Hematopoietic multipotent progenitor cell treated with erythropoietin and hydrocortisone succinate and interleukin-3 and kit ligand, for 15 days (in vitro differentiated cells): Measurements from ENCODE around the gene TBC1D17.

Experiments used
- DNase-seq: peaks from one replicate; pipeline ENCODE4 v3.0.0-alpha.2; 2015; ENCODE audit warnings: low spot score

Gene TBC1D17

DNA sequence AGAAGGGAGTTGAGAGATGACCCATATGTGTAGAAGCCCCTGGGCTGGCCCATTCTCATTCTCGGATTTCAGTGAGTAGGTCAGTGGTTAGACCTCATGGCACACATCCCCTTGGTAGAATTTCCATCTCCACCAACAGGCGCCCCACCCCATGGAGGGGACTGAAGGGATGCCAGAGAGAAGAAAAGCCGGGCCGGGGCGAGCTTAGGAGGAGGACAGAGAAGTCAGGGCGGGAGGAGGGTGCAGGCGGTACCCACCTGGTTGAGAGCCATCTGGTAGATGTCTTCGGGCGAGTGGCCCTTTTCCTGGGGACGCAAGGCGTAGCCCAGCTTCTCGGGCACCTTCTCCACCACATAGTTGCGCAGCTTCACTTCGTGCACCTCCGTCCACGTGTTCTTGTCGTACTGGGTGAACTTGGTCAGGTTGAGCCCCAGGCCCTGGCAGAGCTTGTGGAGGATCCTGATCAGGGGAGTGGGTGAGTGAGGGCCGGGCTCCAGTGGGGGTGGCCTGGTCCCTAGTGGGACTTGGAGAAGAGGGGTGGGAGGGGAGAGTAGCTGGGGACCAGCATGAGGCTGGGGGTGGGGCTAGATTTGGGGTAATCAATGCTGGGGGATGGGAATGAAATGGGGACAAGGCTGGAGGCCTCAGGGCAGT is 16.6 kb downstream of the TBC1D17 start:
- no peak for DNase-seq

DNA sequence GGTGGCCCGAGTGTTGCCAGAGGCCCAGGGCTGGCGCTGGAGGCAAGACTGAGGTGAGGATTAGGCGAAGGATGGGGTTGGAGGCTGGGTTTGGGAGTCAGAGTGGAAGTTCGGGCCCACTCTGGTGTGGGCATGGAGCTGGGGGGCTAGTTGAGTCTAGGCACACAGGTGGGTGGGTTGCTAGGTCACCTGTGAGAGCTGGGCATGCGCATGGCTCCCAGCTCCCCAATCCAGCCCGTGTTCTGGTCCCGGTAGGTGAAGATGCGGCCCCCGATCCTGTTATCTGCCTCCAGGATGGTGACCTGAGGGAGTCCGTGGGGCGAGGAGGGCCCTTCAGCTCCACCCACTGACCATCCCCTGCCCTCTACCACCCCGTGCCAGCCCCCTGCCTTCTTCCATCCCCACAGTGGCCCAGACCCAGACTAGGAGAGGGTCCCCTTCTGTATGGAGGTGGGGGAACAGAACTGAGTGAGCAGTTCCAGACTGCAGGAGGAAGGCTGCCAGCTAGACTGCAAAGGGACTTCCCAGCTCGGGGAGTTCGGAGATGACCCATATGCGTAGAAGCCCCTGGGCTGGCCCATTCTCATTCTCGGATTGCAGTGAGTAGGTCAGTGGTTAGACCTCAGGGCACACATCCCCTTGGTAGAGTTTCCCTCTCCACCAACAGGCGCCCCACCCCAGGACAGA is 17.5 kb downstream of the TBC1D17 start:
- no peak for DNase-seq

DNA sequence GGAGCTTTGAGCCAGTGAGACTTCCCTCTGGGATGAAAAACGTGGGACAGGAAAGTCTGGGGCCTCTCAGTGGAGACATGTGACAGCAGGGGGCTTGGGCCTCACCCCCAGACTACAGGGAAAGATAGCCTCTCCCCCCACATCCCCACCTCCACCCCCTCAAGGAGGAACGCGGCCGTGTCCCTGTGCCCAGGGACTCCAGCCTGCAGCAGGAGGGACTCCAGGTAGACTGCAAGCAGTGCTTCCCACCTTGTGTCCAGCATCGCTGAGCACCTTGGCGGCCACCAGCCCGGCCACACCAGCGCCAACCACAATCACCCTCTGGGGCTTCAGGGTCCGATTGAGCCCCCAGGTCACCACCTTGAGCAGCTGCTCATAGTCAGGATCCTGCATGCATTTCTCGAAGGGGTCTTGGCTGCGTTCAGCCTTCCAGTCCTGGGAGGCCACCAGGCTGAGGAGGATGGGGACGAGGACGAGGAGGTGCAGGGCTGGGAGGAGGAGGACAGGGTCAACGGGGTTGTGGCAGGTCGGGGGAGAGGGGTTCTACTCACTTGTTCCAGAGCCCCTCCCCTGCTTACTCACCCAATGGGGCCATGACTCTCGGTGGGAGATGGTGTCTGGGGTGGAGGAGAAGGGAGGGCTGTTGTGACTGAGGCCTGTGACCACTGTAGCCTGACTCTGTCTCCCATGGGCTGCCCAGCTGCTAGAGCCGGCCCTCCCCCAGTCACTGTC is 18.2 kb downstream of the TBC1D17 start:
- DNase-seq: no peak

DNA sequence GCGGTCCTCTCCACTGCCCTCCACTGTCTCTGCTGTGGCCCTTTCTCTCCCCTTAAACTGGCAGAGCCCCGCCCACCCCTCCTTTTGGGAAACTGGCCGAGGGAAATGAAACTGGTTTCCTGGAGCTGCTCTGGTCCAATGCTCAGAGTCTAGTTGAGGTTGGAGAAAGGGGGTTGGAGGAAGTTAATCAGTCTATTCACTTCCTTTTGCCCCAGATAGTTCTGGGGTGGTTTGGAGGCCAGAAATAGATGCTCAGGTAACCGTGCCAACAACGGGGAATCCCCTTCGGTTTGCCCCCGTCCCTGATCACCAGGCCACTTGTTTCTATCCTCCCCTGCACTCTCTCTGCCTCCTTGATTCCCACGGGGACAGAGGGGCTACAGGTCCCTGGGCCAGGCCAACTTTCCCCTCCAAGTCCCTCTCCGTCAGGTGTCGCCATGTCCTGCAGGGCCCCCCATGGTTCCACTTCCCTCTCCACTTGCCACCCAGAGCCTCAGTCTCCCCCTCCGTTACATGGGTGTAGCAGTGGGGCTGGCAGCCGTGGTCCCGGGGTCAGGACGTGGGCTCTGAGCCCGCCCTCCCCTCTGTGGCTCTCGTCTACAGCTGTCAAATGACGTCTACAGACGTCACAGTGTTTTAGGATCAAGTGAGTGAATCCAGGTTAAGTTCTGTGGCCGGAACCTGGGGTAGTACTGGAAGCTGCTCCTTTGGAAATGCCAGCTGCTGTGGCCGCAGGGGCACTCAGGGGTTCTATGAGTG is 19.5 kb downstream of the TBC1D17 start, which contains the start of gene IL4I1:
Gene IL4I1 (minus strand): TSS at position 25 of the 759 bp plus-strand sequence. CDS start 727 bp downstream, outside the sequence.
- no peak for DNase-seq

DNA sequence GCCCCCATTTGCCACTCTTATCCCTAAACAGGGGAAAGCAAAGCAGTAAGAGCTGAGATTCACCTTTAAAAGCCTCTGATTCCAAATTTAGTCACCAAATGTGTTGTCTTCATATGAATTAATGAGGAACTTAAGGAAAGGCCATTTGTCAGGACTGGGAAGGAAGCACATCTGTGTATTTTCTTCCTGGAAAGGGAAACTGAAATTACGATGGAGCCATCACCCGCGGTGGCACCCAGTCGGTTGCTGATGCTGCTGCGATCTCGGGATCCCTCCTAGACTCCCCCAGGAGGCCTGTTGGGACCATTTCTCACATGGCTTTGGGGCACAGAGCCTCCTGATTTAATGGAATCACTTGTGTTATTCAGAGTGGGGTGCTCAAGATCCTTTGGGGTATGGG is 26.6 kb downstream of the TBC1D17 start:
- no peak for DNase-seq

DNA sequence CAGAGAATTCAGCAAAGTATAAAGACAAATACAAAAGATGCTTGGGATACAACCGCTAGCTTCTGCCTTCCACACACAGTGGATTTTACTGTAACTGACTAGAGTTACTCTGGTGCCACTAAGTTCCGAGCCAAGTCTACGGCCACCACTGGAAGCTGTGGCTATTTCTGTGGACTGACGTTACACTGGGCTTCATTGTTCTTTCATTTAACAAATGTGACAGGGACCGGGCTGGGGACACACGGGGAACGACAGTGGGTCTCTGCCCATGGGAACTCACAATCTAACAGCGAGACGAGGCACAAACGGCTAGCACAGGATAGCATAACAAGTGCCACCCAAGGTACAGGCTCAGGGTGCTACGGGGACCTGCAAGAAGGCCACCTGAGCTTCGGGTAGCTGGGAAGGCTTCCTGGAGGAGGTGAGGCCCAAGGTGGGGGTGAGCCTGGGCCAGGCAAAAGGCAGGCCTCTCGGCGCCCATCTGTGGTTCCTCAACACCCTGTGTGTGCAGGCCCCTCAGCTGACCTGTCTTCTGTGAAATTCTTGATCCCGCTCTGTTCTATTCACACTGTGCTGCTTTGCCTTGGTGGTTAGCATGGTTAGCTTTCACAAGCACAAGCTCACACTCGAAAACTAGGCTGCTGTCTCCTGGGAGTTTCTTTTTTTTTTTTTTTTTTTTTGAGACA is 29.5 kb downstream of the TBC1D17 start:
- DNase-seq: no peak

DNA sequence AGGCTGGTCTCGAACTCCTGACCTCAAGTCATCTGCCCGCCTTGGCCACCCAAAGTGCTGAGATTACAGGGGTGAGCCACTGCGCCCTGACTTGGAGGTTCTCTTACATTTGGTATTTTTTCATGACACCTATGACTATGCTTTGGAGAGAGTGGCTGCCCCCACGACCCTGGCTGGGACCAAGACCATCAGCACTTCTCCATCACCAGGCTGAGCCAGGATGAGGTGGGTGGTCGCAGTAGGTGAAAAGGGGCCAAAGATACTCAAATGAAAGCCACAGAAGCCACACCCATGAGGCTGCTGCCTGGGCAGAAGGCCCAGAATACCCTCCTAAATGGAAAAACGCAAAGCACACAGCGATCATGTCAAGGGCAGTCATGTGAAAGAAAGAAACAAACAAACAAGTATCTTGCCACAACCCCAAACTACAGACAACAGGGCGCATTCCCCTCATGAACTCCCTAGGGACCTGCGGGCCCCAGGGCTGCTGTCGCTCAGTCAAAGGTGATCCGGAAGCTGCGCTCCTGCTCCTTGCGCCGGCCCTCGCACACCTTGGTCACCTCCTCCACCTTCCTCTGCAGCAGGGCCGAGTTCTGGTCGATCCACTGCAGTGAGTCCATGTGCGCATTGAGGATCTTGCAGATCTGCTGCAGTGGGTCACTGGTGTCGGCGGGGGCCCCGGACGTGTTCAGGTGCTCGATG is 30.4 kb downstream of the TBC1D17 start:
- DNase-seq: no peak

DNA sequence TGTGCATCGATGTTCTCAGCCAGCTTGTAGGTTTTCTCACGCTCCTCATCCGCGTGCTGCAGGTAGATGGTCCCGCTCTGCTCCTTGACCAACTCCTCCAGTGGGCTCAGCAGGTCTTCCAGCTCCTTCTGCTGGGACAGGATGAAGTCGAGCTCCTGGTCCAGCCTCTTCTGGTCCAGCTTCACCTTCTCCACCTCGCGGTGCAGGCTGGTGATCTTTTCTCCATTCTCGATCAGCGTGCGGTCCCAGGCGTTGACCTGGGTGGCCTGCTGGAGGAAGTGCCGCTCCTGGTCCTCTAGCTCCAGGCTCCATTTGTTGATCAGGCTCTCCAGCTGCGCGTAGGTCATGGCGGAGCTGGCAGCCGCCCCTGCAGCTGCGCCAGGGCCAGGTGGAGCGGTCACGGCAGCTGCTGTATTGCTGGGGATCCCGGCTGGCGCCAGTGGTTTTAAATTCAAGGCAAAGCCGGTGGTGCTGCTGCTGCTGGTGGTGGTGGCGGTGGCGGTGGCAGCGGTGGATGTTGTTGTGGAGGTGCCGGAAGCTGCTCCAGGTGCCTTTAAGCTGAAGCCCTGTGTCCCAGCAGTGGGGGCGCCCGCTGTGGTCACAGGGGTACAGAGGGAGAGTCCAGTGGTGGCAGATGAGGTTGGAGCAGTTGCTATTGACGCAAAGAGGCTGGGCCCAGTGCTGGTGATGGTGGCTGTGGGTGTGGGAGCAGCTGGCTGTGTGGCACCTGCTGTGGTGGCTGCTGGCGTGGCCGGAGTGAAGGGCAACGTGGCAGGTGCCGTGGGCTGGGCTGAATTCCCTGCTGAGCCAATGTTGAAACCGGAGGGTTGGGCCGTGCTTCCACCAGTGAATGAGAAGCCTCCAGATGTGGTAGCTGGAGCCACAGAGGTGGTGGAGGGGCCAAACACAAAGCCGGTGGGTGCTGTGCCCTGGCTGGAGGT is 31.2 kb downstream of the TBC1D17 start:
- no peak for DNase-seq

DNA sequence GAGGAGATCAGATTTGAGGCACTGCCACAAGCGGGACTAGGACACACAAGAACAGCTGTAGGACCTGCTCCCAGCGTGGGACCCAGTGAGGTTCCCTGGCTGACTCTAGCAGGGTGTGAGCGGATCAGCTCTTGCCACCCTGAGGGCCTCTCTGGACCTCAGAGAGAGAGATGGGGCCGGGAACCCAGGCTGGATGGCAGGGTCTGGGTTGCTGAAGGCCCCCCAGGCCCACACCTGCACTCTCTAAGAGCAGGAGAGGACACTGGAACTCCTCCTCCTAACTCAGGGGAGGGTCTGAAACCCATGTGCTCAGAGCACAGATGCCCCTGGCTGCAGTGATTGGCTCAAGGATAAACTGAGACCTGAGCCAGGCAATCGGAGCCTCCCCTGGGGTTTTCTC is 32.7 kb downstream of the TBC1D17 start:
- no peak for DNase-seq

DNA sequence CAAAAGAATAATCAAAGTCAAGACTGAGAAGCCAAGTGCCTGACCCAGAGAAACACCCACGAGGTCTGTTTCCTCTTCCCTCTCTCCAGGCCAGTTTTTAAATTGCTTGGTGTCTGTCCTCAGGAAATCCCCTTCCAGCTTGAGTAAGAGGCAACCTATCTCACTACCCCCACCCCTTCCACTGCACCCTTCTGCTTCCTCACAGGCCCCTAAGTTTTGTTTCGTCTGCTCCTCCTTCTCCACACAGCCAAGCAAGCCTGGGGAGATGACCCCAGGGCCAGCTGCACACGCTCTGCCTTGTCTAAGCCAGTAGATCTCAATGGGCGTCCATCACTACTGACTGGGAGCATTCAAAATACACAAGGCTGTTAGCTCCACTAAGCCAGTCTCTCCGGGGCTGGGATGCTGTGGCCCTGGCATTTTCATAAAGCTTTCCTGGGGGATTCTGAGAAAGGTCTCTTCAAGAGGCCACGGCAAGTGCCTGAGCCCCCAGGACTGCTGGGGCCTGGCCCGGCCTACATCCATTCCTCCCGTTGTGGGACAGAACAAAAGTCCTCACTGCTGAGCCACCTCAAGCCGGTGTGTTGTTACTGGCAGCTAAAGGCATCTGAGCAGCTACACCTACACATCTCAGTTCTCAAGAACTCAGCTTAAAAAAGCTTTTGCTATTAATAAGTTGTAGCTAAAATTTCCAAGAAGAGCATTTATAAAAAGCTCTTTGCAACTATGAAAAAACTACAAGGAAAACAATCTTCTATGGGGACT is 34.1 kb downstream of the TBC1D17 start:
- DNase-seq: no peak

DNA sequence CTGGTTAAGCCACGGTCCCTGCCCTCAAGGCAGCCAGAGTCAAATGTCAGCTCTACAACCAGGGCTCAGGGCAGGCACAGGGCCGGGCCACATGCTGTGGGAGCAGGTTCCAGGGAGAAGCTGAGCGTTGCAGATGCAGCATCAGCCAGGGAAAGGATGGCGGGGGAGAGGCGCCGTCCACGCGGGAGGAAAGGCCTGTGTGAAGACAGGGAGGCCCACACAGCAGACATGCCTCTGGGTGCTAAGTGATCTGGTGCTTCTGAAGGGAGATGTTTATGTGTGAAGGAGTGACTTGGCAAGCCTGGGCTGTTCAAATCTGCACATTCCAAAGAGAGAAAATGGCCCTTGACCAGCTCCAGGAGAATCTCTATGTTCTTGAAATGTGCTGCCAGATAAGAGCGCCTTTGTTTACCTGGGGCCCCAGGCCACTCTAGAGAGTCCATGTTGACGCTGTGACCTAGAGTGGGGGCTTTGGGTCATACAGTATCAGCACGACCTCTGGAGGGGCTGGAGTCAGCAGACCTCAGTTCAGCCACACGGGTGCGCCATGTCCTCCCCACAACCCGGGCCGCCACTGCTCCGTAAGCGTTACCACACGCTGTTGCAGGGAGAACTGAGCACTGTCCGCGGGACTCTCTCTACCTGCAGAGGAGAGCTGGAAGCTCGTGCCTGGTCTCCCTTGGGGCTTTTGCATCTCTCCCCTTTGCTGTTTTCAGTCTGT is 35.6 kb downstream of the TBC1D17 start:
- DNase-seq: no peak

DNA sequence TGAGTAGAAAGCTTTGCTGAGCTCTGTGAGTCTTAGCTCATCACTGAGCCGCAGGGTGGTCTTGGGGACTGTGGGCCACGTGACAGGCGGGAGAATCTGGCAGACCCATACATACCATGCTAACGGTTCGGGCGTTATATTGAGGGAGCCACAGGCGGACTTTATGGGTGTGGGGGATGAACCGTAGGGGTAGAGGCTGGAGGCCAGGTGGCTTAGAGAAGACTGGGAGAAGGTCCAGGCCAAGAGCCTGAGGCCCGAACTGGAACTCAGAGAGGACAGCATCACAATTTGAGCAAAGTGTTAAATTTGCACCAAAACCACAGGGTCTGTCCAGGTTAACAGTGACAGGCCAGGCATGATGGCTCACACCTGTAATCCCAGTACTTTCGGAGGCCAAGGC is 36.2 kb downstream of the TBC1D17 start:
- DNase-seq: no peak

DNA sequence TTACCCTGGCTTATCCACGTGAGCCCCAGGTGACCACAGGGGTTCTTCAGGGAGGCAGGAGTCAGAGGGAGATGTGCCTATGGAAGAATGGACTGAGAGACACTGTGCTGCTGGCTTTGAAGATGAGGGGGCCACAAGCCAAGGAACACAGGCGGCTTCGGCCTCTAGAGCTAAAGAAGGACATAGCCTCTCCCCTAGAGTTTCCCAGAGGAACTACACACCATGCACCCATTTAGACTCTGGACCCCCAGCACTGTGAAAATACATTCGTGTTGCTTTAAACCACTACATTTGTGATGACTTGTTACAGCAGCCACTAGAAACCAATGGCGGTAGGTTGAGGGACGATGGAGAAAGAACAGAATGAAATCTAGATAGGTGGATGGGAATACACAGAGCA is 37.8 kb downstream of the TBC1D17 start:
- no peak for DNase-seq

DNA sequence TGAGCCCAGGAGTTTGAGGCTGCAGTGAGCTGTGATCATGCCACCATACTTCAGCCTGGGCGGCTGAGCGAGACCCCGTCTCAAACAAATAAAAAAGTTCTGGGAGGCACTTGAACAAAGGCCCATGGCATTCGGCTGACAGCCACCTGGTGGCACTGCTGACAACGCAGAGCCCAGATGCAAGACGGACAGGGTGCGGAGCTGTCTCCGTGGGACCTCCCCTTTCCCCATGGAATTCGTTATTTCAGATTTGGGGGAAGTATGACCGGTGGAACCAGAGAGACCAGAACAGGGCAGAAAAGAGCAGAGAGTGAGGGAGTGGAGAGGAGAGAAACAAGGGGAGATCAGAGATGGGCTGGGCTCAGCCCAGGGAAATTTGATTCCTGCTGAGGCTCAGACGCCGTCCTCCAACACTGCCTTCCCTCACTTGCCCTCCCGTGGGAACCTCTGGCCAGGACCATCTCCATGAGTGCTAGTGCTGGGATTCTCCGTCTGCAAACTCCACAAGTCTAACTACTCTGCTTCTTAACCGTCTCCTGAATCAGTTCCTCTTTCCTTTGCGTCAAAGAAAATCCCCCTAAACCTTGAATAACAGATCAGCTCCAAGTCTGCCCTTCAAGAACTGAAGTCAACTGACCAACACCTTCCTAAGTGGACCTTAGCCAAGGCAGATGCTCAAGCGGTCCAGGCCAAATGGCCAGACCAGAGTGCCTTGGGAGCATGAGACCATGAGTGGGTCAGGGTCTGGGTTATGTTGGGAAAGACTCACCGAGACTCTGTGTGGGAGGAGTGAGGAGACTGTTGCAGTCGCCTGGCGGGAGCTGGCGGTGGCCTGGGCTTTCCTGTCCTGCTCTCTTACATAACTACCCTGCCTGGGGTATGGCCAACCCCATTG is 39.6 kb downstream of the TBC1D17 start:
- no peak for DNase-seq

DNA sequence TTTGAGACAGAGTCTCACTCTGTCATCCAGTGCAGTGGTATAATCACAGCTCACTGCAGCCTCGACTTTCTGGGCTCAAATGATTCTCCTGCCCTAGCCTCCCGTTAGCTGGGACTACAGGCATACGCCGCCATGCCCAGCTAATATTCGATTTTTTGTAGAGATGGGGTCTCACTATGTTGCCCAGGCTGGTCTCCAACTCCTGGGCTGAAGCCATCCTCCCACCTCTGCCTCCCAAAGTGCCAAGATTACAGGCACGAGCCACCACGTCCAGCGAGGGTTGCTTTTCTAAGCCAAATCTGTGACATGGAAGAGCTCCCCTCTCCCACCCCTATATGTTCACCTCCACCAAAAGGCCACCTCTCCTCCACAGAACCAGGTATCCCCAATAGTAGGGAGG is 40.6 kb downstream of the TBC1D17 start:
- DNase-seq: no peak

DNA sequence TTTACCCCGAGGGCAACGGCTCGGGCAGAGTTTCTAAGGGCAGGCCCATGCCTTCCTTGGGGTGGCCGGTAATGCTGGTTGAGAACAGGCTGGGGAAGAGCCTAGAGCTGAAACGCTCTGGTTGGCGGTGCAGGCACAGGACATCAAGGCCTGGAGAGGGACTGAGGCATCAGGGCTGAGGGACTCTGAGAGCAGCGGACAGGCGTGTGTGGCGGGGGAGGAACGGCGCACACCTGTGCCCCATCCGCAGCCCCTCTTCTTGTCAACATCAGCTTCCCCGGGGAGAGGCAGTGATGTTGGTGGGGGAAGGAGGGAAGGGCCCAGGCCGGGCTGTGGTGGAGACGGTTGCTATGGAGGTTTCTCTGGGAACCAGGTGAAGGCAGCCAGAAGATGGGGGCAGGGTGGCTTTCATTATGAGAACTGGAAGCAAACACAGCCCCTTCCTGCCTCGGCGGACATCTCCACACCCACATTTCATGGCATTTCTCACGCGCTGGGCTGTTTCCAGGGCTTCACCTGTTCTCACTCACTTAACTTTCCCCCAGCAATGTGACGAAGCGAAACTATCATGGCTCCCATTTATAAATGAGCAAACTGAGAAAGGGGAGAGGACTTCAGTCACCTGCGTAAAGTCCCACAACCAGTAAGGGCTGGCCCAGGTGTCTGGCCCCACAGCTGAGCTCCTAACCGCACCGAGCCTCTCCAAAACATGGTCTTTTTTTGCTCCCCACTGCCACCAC is 43.3 kb downstream of the TBC1D17 start:
- no peak for DNase-seq
